Bone marrow (tissue), 2 donors: Measurements from ENCODE around the gene SECISBP2.

Experiments
- DNase-seq, 2 donors: peaks; one replicate each; lab custom pipeline; 2025; lab: John Stamatoyannopoulos, UW

Gene SECISBP2

DNA sequence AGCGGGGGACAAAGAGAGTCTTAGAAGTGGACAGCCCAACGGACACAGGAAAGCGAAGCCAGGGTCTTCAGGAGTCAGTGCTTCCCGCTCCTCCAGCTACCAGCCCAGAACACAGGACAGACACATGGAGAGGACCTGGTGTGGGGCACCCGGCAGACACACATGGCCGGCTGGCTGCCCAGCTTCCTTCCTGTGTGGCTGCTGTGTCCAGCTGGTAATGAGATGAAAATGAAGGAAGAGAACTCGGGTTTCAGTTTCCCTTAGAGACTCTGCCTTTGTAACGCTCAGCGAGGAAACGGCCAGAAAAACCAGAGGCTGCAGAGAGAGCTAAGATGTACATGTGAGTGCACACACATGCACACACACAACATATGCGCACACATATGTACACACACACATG lies 87.5 kb downstream of the SECISBP2 start:
- no peak for DNase-seq

DNA sequence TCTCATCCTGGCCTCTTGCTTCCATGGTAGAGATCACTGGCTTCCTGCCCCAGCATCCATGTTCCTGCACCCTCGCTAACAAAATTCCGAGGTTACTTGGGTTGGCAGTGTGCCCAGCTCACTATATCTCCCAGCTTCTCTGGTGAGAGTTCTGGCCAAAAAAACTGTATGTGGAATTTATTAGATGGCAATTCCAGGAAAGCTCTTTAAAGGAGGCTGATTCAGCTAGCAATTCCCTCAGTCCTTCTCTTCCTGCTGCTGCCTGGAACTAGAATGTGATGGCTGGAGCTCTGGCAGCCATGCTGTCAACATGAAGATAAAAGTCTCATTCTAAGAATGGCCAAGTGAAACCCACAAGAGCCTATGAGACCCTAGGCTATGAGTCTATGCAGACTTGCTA lies 88.8 kb downstream of the SECISBP2 start:
- no peak for DNase-seq

DNA sequence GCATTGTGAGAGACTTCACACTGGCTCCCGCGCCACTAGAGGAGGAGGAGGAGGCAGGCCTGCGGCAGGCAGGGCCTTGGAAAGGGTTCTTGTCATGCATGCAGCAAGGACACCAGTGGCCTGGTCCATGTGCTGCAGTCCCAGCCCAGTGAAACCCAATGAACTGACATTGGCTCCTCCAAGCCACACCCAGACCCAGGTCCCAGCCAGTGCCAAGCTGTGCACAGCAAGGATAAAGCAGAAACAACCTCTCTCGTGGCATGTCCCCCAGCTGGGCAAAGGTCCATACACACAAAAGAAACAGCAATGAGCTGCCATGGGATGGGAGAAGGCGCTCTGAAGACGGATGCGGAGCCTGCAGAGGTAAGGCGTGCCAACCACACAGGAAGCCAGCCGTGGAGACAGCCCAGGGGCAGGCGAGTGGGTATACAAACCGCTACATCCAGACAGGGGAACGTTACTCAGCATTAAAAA lies 90.4 kb downstream of the SECISBP2 start:
- DNase-seq = peak; percentile 15 to 80
